ENCODE measurements around the gene COX7A1. TPM values are rescaled to one million over a fixed set of nuclear protein-coding genes. Genes with fewer than 3 reads are reported as not detected.

COX7A1 gene
- total RNA-seq, 1 experiment from 2014 or later: not detected

DNA sequence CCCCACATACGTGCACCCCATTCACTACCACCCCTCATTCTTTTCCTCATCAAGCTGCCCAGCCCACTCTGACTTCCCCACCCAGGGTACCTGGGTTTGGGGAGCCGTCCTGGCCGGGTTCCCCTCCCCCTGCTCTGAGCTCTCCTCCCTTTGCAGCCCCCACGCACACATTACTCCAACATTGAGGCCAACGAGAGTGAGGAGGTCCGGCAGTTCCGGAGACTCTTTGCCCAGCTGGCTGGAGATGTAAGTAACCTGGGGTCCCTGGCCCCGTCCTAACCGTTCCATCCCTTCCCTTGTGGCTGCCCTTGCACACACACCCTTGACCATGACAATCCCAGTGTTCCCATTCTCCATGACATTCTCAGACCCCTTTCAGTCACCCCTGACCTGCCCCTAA is 9.8 kb downstream of the COX7A1 start:
- 0 out of 7 replicates have a peak overlapping the region, but pooled peaks of 1 of the 3 experiments have one; percentile 77 for H3K27ac Mint-ChIP-seq
- H3K36me3 Mint-ChIP-seq (ENCODE audit: insufficient read depth in 1 of 3, low read depth in 3 of 3): peaks cover 38 to 55% (median 53%) of the 10 kb centered on the region in 3 experiments; a peak in 6 of 7 replicates

More for the DNA sequence above, 9.8 kb downstream of the COX7A1 start:
- Mint-ChIP-seq H3K9me3 (no peaks in the 10 kb centered on the region; a peak in 1 of 5 replicates), H3K27me3 (ENCODE audit: low read depth) (no peaks in the 10 kb centered on the region; the same call in 1 of the 2 replicates), H3K4me1 (peaks cover 9 to 12% of the 10 kb centered on the region in 2 experiments), H3K4me3 (peak overlapping the region in 1 of 2 experiments; percentile 51; a peak in 2 of 5 replicates)
- Histone ChIP-seq H2BK15ac (ENCODE audit: low read depth, low read length) (no peak overlapping the region), H4K20me1 (ENCODE audit: control insufficient read depth, insufficient read depth, insufficient read length) (no peaks in the 10 kb centered on the region), H3K56ac (ENCODE audit: insufficient read length, low read depth, low read length) (no peak overlapping the region), H3K27ac (ENCODE audit: insufficient read length, low read depth, low read length) (no peak overlapping the region), H2BK12ac (ENCODE audit: insufficient read length, low read depth, low read length) (no peak overlapping the region), H3K79me2 (ENCODE audit: insufficient read depth, low read length) (no peaks in the 10 kb centered on the region), H3K18ac (ENCODE audit: insufficient read length, low read depth, low read length) (no peak overlapping the region), H4K91ac (ENCODE audit: insufficient read length, low read depth, low read length) (no peak overlapping the region), H3K4me1 (ENCODE audit: insufficient read depth, low read length) (no peaks in the 10 kb centered on the region), H2BK120ac (ENCODE audit: low read depth, low read length, poor library complexity, severe bottlenecking) (no peak overlapping the region), H3K9me3 (ENCODE audit: control insufficient read depth, low read depth, low read length) (no peaks in the 10 kb centered on the region), H4K5ac (ENCODE audit: insufficient read length, low read depth, low read length) (no peak overlapping the region), H3K23ac (ENCODE audit: insufficient read length, low read depth, low read length) (no peak overlapping the region), H3K4me2 (ENCODE audit: insufficient read depth, insufficient read length, low read length) (no peak overlapping the region), H2AFZ (ENCODE audit: low read length) (no peak overlapping the region), H4K8ac (replicated peaks; ENCODE audit: insufficient read length, low read depth, low read length) (no peak overlapping the region), H3K4ac (ENCODE audit: low read depth, low read length) (no peak overlapping the region), H2AK5ac (ENCODE audit: insufficient read length, low read length) (no peak overlapping the region), H3K14ac (ENCODE audit: insufficient read depth, low read length) (no peak overlapping the region), H3T11ph (ENCODE audit: low read length) (no peak overlapping the region), H2BK5ac (ENCODE audit: insufficient read length, low read length) (no peak overlapping the region), H3K23me2 (ENCODE audit: insufficient read length, low read depth, low read length, poor library complexity, severe bottlenecking) (peaks cover 4% of the 10 kb centered on the region), H3K79me1 (ENCODE audit: insufficient read depth, low read depth, low read length, poor library complexity, severe bottlenecking) (no peaks in the 10 kb centered on the region), H2BK20ac (ENCODE audit: low read depth, low read length, poor library complexity, severe bottlenecking) (no peak overlapping the region), H3K9ac (ENCODE audit: extremely low read depth, insufficient read length, low read length) (no peak overlapping the region), H3K27me3 (ENCODE audit: insufficient read depth, low read length) (no peaks in the 10 kb centered on the region)
- TF ChIP-seq, protein P1, sequence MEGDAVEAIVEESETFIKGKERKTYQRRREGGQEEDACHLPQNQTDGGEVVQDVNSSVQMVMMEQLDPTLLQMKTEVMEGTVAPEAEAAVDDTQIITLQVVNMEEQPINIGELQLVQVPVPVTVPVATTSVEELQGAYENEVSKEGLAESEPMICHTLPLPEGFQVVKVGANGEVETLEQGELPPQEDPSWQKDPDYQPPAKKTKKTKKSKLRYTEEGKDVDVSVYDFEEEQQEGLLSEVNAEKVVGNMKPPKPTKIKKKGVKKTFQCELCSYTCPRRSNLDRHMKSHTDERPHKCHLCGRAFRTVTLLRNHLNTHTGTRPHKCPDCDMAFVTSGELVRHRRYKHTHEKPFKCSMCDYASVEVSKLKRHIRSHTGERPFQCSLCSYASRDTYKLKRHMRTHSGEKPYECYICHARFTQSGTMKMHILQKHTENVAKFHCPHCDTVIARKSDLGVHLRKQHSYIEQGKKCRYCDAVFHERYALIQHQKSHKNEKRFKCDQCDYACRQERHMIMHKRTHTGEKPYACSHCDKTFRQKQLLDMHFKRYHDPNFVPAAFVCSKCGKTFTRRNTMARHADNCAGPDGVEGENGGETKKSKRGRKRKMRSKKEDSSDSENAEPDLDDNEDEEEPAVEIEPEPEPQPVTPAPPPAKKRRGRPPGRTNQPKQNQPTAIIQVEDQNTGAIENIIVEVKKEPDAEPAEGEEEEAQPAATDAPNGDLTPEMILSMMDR (conservative IDR thresholded peaks at IDR 0.05): no peak
- no peak for DNase-seq
- no CpG with 5 or more reads among the region's 9 CpGs for WGBS (ENCODE audit: extremely low coverage, insufficient read length, low lambda C conversion rate)
